SK-N-SH treated with all-trans-retinoic acid at 6 μM for 48 hours (cell line): ENCODE results near the gene SCN4A.
"Not testable (repeated sequence)": the region's sequence is repeated elsewhere in the genome, so short reads cannot be mapped to it uniquely, and the experiment has no call there.

Experiments
- ATAC-seq: fragments of 200-7000 bp; cut with Tn5 transposase; 3 replicates; pipeline ENCODE4 v1.9.1; 2020; ENCODE audit warnings: mild to moderate bottlenecking, moderate library complexity
- BACH2 ChIP-seq: fragments of 250-450 bp; sonication (Bioruptor Pico); IDR thresholded peaks from 2 replicates; pipeline ENCODE4 v1.9.0; 2021; ENCODE audit warnings: mild to moderate bottlenecking, borderline replicate concordance
- CREB5 ChIP-seq: fragments of 250-450 bp; sonication (Bioruptor Pico); IDR thresholded peaks from 2 replicates; pipeline ENCODE4 v1.5.1; 2020; ENCODE audit warnings: low read depth, mild to moderate bottlenecking, moderate library complexity
- ESRRG ChIP-seq: fragments of 250-450 bp; sonication (Bioruptor Pico); IDR thresholded peaks from 2 replicates; pipeline ENCODE4 v1.6.1; 2021; ENCODE audit warnings: mild to moderate bottlenecking
- GLIS3 ChIP-seq: fragments of 250-450 bp; sonication (Bioruptor Pico); IDR thresholded peaks from 2 replicates; pipeline ENCODE4 v1.5.0; 2020; ENCODE audit warnings: mild to moderate bottlenecking, moderate library complexity
- ISL1 ChIP-seq: fragments of 250-450 bp; sonication (Bioruptor Pico); IDR thresholded peaks from 2 replicates; pipeline ENCODE4 v2.1.2; 2022; ENCODE audit warnings: mild to moderate bottlenecking, moderate library complexity
- OSR1 ChIP-seq: fragments of 250-450 bp; sonication (Bioruptor Pico); IDR thresholded peaks from 2 replicates; pipeline ENCODE4 v1.8.0; 2022; ENCODE audit warnings: moderate library complexity, mild to moderate bottlenecking, inconsistent platforms
- POU6F1 ChIP-seq: fragments of 250-450 bp; sonication (Bioruptor Pico); IDR thresholded peaks from 2 replicates; pipeline ENCODE4 v1.8.0; 2021; ENCODE audit warnings: low read depth, mild to moderate bottlenecking, moderate library complexity, borderline replicate concordance
- PPARA ChIP-seq: fragments of 250-450 bp; sonication (Bioruptor Pico); IDR thresholded peaks from 2 replicates; pipeline ENCODE4 v1.5.0; 2020; ENCODE audit warnings: mild to moderate bottlenecking, borderline replicate concordance
- RARB ChIP-seq: fragments of 250-450 bp; sonication (Bioruptor Pico); IDR thresholded peaks from 2 replicates; pipeline ENCODE4 v1.8.0; 2021; ENCODE audit warnings: mild to moderate bottlenecking, moderate library complexity
- SNAI2 ChIP-seq: fragments of 250-450 bp; sonication (Bioruptor Pico); IDR thresholded peaks from 2 replicates; pipeline ENCODE4 v1.5.0; 2020; ENCODE audit warnings: mild to moderate bottlenecking, moderate library complexity
- TOX ChIP-seq: fragments of 250-450 bp; sonication (Bioruptor Pico); IDR thresholded peaks from 2 replicates; pipeline ENCODE4 v1.8.0; 2021; ENCODE audit warnings: mild to moderate bottlenecking, moderate library complexity, borderline replicate concordance
- ZC3H10 ChIP-seq: fragments of 250-450 bp; sonication (Bioruptor Pico); IDR thresholded peaks from 2 replicates; pipeline ENCODE4 v1.5.1; 2021; ENCODE audit warnings: mild to moderate bottlenecking, moderate library complexity
- ZFP30 ChIP-seq: fragments of 450-650 bp; formaldehyde crosslinking; IDR thresholded peaks from 2 replicates; pipeline ENCODE4 v1.5.0; 2022; ENCODE audit warnings: mild to moderate bottlenecking, moderate library complexity
- ZNF565 ChIP-seq: fragments of 450-650 bp; formaldehyde crosslinking; conservative IDR thresholded peaks from 2 replicates; pipeline ENCODE4 v1.5.0; 2020; ENCODE audit warnings: low read depth, mild to moderate bottlenecking, moderate library complexity
- ZNF70 ChIP-seq: fragments of 450-650 bp; formaldehyde crosslinking; IDR thresholded peaks from 2 replicates; pipeline ENCODE4 v1.5.0; 2020; ENCODE audit warnings: mild to moderate bottlenecking, moderate library complexity
- ZNF8 ChIP-seq: fragments of 450-650 bp; formaldehyde crosslinking; IDR thresholded peaks from 2 replicates; pipeline ENCODE4 v1.5.0; 2020; ENCODE audit warnings: mild to moderate bottlenecking, moderate library complexity
- TF ChIP-seq, protein P1 (sequence below): fragments of 250-450 bp; sonication (Bioruptor Pico); IDR thresholded peaks from 2 replicates; pipeline ENCODE4 v1.5.1; 2021; ENCODE audit warnings: mild to moderate bottlenecking, moderate library complexity
- TF ChIP-seq, protein P2 (sequence below): fragments of 250-450 bp; sonication (Bioruptor Pico); IDR thresholded peaks from 2 replicates; pipeline ENCODE4 v1.5.0; 2020; ENCODE audit warnings: mild to moderate bottlenecking, moderate library complexity
- TF ChIP-seq, protein P3 (sequence below): fragments of 250-450 bp; sonication (Bioruptor Pico); IDR thresholded peaks from 2 replicates; pipeline ENCODE4 v1.8.0; 2020; ENCODE audit warnings: mild to moderate bottlenecking, moderate library complexity, borderline replicate concordance

SCN4A gene

GRCh38 chr17:63926164-63926563, 46.6 kb downstream of the SCN4A start:
- no peak for TF ChIP-seq PPARA (CRISPR knock-in tag)
- no peak for TF ChIP-seq ZNF70 (CRISPR knock-in tag)
- TF ChIP-seq SNAI2 (CRISPR knock-in tag), result no peak
- no peak for TF ChIP-seq OSR1
- TF ChIP-seq ESRRG (CRISPR knock-in tag), result no peak
- TF ChIP-seq, protein P1, sequence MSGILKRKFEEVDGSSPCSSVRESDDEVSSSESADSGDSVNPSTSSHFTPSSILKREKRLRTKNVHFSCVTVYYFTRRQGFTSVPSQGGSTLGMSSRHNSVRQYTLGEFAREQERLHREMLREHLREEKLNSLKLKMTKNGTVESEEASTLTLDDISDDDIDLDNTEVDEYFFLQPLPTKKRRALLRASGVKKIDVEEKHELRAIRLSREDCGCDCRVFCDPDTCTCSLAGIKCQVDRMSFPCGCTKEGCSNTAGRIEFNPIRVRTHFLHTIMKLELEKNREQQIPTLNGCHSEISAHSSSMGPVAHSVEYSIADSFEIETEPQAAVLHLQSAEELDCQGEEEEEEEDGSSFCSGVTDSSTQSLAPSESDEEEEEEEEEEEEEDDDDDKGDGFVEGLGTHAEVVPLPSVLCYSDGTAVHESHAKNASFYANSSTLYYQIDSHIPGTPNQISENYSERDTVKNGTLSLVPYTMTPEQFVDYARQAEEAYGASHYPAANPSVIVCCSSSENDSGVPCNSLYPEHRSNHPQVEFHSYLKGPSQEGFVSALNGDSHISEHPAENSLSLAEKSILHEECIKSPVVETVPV, result no peak
- TF ChIP-seq, protein P2, sequence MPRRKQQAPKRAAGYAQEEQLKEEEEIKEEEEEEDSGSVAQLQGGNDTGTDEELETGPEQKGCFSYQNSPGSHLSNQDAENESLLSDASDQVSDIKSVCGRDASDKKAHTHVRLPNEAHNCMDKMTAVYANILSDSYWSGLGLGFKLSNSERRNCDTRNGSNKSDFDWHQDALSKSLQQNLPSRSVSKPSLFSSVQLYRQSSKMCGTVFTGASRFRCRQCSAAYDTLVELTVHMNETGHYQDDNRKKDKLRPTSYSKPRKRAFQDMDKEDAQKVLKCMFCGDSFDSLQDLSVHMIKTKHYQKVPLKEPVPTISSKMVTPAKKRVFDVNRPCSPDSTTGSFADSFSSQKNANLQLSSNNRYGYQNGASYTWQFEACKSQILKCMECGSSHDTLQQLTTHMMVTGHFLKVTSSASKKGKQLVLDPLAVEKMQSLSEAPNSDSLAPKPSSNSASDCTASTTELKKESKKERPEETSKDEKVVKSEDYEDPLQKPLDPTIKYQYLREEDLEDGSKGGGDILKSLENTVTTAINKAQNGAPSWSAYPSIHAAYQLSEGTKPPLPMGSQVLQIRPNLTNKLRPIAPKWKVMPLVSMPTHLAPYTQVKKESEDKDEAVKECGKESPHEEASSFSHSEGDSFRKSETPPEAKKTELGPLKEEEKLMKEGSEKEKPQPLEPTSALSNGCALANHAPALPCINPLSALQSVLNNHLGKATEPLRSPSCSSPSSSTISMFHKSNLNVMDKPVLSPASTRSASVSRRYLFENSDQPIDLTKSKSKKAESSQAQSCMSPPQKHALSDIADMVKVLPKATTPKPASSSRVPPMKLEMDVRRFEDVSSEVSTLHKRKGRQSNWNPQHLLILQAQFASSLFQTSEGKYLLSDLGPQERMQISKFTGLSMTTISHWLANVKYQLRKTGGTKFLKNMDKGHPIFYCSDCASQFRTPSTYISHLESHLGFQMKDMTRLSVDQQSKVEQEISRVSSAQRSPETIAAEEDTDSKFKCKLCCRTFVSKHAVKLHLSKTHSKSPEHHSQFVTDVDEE (CRISPR knock-in tag), result no peak
- TF ChIP-seq ZC3H10 (CRISPR knock-in tag), result no peak
- TF ChIP-seq RARB (CRISPR knock-in tag), result no peak
- TF ChIP-seq BACH2 (CRISPR knock-in tag), result no peak
- no peak for ATAC-seq

DNA sequence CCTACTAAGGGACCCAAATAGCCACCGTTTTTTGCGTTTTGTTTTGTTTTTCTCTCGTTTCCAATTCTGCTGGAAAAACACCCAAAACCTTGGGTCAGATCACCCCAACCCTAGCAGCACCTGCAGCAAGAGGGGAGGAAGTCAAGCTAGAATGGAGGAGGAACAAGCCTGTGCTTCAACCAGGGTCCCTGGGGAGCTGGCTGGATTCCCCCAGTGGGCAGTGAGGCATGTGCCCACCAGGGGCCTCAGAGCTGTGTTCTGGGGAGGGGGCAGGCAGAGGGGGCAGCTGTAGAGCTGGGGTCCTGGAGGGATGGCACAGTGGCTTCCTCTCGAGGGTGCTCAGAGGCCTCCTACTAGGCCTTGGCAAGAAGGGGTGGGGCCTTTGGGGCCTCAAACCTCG, 47.1 kb downstream of the SCN4A start:
- no peak for ATAC-seq
- TF ChIP-seq BACH2 (CRISPR knock-in tag) (no peak), OSR1 (no peak), ZNF8 (CRISPR knock-in tag) (no peak), PPARA (CRISPR knock-in tag) (no peak), ZC3H10 (CRISPR knock-in tag) (no peak), ISL1 (CRISPR knock-in tag) (no peak), ZNF565 (CRISPR knock-in tag) (no peak), ESRRG (CRISPR knock-in tag) (no peak), CREB5 (CRISPR knock-in tag) (no peak), ZFP30 (CRISPR knock-in tag) (no peak), GLIS3 (CRISPR knock-in tag) (no peak), SNAI2 (CRISPR knock-in tag) (no peak), TOX (no peak), POU6F1 (CRISPR knock-in tag) (no peak)
- TF ChIP-seq, protein P3, sequence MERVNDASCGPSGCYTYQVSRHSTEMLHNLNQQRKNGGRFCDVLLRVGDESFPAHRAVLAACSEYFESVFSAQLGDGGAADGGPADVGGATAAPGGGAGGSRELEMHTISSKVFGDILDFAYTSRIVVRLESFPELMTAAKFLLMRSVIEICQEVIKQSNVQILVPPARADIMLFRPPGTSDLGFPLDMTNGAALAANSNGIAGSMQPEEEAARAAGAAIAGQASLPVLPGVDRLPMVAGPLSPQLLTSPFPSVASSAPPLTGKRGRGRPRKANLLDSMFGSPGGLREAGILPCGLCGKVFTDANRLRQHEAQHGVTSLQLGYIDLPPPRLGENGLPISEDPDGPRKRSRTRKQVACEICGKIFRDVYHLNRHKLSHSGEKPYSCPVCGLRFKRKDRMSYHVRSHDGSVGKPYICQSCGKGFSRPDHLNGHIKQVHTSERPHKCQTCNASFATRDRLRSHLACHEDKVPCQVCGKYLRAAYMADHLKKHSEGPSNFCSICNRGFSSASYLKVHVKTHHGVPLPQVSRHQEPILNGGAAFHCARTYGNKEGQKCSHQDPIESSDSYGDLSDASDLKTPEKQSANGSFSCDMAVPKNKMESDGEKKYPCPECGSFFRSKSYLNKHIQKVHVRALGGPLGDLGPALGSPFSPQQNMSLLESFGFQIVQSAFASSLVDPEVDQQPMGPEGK (CRISPR knock-in tag), result no peak
- TF ChIP-seq, protein P2 (CRISPR knock-in tag), result no peak
- TF ChIP-seq, protein P1, result no peak
- TF ChIP-seq, all 23 proteins: peak for 0

- ATAC-seq, result not testable (repeated sequence)
These were observed 50.3 kb downstream of the SCN4A start for GRCh38 chr17:63922402-63922801.

GRCh38 chr17:63920779-63921178, 51.9 kb downstream of the SCN4A start:
- ATAC-seq, result not testable (repeated sequence)

DNA sequence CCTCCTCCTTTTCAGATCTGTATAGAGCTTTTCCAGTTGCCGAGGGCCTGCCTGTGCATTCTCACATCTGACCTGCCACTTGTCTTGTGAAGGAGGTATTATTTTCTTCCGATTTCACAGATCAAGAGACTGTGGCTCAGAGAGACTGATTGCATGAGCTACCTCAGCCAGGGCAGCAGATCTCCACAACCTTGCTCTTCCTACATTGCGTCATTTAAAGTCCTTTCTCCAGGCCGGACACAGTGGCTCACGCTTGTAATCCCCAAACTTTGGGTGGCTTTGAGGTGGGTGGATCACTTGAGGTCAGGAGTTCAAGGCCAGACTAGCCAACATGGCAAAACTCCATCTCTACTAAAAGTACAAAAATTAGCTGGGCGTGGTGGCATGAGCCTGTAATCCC, 52.7 kb downstream of the SCN4A start:
- not testable (repeated sequence) for ATAC-seq
